ENCODE data around the gene ATRX. TPM values are rescaled to one million over a fixed set of nuclear protein-coding genes. Genes with fewer than 3 reads are reported as not detected.
"Not testable (repeated sequence)": the region's sequence is repeated elsewhere in the genome, so short reads cannot be mapped to it uniquely, and the experiment has no call there.

ATRX gene
- total and polyA plus RNA-seq, 2 donors, result 19.2 to 40.7 TPM

DNA sequence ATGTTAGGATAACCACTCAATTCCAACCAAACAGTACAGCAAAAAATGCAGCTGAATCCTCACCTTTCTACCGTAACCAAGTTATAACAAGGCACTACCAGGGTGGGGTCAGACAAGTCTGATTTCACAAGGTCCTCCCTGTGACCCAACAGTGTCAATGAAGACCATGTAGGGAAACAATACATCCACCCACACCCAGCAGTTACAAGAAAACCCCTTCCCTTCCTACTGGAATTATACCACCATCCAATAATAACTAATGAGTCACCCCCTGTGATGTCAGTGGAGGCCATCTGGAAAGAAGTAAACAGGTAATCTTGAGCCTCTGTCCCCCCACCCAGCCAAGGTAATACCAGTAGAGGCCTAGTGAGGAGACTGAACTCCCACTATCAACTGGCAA, 221.2 kb downstream of the ATRX start:
- no peak for DNase-seq (ENCODE audit: low read depth in 6 of 9, low spot score in 9 of 9)
- Histone ChIP-seq H3K4me3 (ENCODE audit: low read length in 2 of 2) (no peak overlapping the region), H3K36me3 (ENCODE audit: control insufficient read depth in 2 of 2, insufficient read depth in 2 of 2, low read length in 1 of 2) (peaks cover 0 to 4% of the 10 kb centered on the region in 2 donors), H3K4me1 (ENCODE audit: control insufficient read depth in 2 of 2, insufficient read depth in 2 of 2, low read length in 2 of 2) (no peaks in the 10 kb centered on the region), H3K9me3 (ENCODE audit: control insufficient read depth in 2 of 2, insufficient read depth in 1 of 2, low read length in 1 of 2) (no peaks in the 10 kb centered on the region), H3K27me3 (ENCODE audit: control insufficient read depth in 2 of 2, insufficient read depth in 1 of 2, low read length in 1 of 2) (no peaks in the 10 kb centered on the region), H3K27ac (ENCODE audit: low read depth in 1 of 2, low read length in 1 of 2) (no peak overlapping the region)
- 100% methylated on average over 1 of the region's 1 CpG for WGBS

DNA sequence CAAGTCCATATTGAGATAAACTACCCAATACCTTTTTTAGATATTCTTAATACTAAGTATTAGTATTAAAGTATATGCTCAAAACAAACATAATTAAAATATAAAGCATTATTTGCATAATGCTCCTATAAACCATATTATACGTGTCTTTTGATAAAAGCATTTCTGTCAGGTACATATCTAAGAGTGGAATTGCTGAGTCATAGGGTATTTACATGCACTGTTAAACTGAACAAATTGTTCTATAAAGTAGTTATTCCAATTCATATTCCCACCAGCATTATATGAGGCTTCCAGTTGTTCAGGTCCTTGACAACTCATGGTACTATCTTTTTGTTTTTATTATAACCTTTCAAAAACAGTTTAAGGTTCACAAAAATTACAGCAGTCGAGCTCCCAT, 224.6 kb downstream of the ATRX start:
- 98% methylated on average over 2 of the region's 2 CpGs for WGBS
- H3K27ac ChIP-seq (ENCODE audit: low read depth in 1 of 2, low read length in 1 of 2), result no peak overlapping the region
- no peaks in the 10 kb centered on the region for H3K4me1 ChIP-seq (ENCODE audit: control insufficient read depth in 2 of 2, insufficient read depth in 2 of 2, low read length in 2 of 2)

DNA sequence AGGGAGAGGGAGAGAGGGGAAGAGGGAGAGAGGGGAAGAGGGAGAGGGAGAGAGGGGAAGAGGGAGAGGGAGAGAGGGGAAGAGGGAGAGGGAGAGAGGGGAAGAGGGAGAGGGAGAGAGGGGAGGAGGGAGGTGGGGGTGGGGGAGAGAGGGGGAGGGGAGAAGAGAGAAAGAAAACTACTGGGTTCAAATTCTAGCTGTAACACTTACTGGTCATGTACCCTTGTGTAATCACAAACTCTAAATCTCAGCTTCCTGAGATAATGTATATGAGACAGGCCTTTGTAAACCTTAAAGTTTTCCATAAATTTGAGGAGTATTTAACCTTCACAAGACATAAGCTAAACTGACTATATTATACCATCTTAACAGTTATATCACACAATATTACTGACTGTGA, 229.7 kb downstream of the ATRX start:
- Histone ChIP-seq H3K9me3 (ENCODE audit: control insufficient read depth in 2 of 2, insufficient read depth in 1 of 2, low read length in 1 of 2) (no peaks in the 10 kb centered on the region), H3K27ac (ENCODE audit: low read depth in 1 of 2, low read length in 1 of 2) (no peak overlapping the region), H3K4me3 (ENCODE audit: low read length in 2 of 2) (no peak overlapping the region), H3K36me3 (ENCODE audit: control insufficient read depth in 2 of 2, insufficient read depth in 2 of 2, low read length in 1 of 2) (peaks cover 0 to 3% of the 10 kb centered on the region in 2 donors), H3K4me1 (ENCODE audit: control insufficient read depth in 2 of 2, insufficient read depth in 2 of 2, low read length in 2 of 2) (no peaks in the 10 kb centered on the region), H3K27me3 (ENCODE audit: control insufficient read depth in 2 of 2, insufficient read depth in 1 of 2, low read length in 1 of 2) (no peaks in the 10 kb centered on the region)
- no peak for DNase-seq (ENCODE audit: low read depth in 6 of 9, low spot score in 9 of 9)

More for the DNA sequence above, 224.6 kb downstream of the ATRX start:
- H3K4me3 ChIP-seq (ENCODE audit: low read length in 2 of 2), result no peak overlapping the region
- no peak for DNase-seq (ENCODE audit: low read depth in 6 of 9, low spot score in 9 of 9)
- H3K27me3 ChIP-seq (ENCODE audit: control insufficient read depth in 2 of 2, insufficient read depth in 1 of 2, low read length in 1 of 2), result no peaks in the 10 kb centered on the region
- H3K36me3 ChIP-seq (ENCODE audit: control insufficient read depth in 2 of 2, insufficient read depth in 2 of 2, low read length in 1 of 2), result peaks cover 0 to 6% of the 10 kb centered on the region in 2 donors
- H3K9me3 ChIP-seq (ENCODE audit: control insufficient read depth in 2 of 2, insufficient read depth in 1 of 2, low read length in 1 of 2), result no peaks in the 10 kb centered on the region

DNA sequence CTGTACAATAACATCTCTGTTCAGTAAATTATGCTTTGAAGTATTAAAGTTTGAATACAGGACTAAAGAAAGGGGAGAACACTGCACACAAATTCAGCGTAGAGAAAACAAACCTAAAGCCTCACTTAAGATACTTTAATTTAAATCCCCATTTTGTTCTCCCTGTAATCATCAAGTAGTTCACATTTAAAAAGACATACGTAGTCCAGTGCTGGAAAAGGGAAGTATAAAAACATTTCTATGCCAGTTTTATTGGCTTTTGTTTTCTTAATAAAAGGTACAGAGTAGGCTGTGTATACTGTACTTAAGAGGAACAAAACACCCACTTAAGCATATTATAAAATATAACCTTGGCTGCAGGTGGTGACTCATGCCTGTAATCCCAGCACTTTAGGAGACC, 237.3 kb downstream of the ATRX start:
- Histone ChIP-seq H3K4me3 (ENCODE audit: low read length in 2 of 2) (no peak overlapping the region), H3K4me1 (ENCODE audit: control insufficient read depth in 2 of 2, insufficient read depth in 2 of 2, low read length in 2 of 2) (no peaks in the 10 kb centered on the region), H3K27ac (ENCODE audit: low read depth in 1 of 2, low read length in 1 of 2) (no peak overlapping the region), H3K9me3 (ENCODE audit: control insufficient read depth in 2 of 2, insufficient read depth in 1 of 2, low read length in 1 of 2) (no peaks in the 10 kb centered on the region), H3K27me3 (ENCODE audit: control insufficient read depth in 2 of 2, insufficient read depth in 1 of 2, low read length in 1 of 2) (no peaks in the 10 kb centered on the region), H3K36me3 (ENCODE audit: control insufficient read depth in 2 of 2, insufficient read depth in 2 of 2, low read length in 1 of 2) (peaks cover 0 to 3% of the 10 kb centered on the region in 2 donors)
- DNase-seq (ENCODE audit: low read depth in 6 of 9, low spot score in 9 of 9), result no peak
- WGBS, result 97% methylated on average over 2 of the region's 2 CpGs

DNA sequence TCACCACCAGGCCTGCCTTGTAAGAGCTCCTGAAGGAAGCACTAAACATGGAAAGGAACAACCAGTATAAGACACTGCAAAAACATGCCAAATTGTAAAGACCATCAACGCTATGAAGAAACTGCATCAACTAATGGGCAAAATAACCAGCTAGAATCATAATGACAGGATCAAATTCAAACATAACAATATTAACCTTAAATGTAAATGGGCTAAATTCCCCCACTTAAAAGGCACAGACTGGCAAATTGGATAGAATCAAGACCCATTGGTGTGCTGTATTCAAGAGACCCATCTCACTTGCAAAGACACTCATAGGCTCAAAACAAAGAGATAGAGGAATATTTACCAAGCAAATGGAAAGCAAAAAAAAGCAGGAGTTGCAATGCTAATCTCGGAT, 246.2 kb downstream of the ATRX start:
- DNase-seq (ENCODE audit: low read depth in 6 of 9, low spot score in 9 of 9); H3K4me3 ChIP-seq (ENCODE audit: low read length in 2 of 2): not testable (repeated sequence)
- WGBS, result 99% methylated on average over 2 of the region's 2 CpGs

DNA sequence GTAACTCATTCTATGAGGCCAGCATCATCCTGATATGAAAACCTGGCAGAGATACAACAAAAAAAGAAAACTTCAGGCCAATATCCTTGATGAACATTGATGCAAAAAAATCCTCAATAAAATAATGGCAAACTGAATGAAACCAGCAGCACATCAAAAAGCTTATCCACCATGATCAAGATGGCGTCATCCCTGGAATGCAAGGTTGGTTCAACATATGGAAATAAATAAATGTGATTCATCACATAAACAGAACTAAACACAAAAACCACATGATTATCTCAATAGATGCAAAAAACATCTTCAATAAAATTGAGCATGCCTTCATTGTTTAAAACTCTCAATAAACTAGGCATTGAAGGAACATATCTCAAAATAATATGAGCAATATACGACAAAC, 254.8 kb downstream of the ATRX start:
- not testable (repeated sequence) for H3K36me3 ChIP-seq (ENCODE audit: control insufficient read depth in 2 of 2, insufficient read depth in 2 of 2, low read length in 1 of 2); H3K9me3 ChIP-seq (ENCODE audit: control insufficient read depth in 2 of 2, insufficient read depth in 1 of 2, low read length in 1 of 2); H3K27me3 ChIP-seq (ENCODE audit: control insufficient read depth in 2 of 2, insufficient read depth in 1 of 2, low read length in 1 of 2); H3K4me3 ChIP-seq (ENCODE audit: low read length in 2 of 2); DNase-seq (ENCODE audit: low read depth in 6 of 9, low spot score in 9 of 9); H3K4me1 ChIP-seq (ENCODE audit: control insufficient read depth in 2 of 2, insufficient read depth in 2 of 2, low read length in 2 of 2); H3K27ac ChIP-seq (ENCODE audit: low read depth in 1 of 2, low read length in 1 of 2)
- 98% methylated on average over 2 of the region's 2 CpGs for WGBS

More for the DNA sequence above, 246.2 kb downstream of the ATRX start:
- H3K9me3 ChIP-seq (ENCODE audit: control insufficient read depth in 2 of 2, insufficient read depth in 1 of 2, low read length in 1 of 2); H3K4me1 ChIP-seq (ENCODE audit: control insufficient read depth in 2 of 2, insufficient read depth in 2 of 2, low read length in 2 of 2); H3K27me3 ChIP-seq (ENCODE audit: control insufficient read depth in 2 of 2, insufficient read depth in 1 of 2, low read length in 1 of 2); H3K36me3 ChIP-seq (ENCODE audit: control insufficient read depth in 2 of 2, insufficient read depth in 2 of 2, low read length in 1 of 2); H3K27ac ChIP-seq (ENCODE audit: low read depth in 1 of 2, low read length in 1 of 2): not testable (repeated sequence)

DNA sequence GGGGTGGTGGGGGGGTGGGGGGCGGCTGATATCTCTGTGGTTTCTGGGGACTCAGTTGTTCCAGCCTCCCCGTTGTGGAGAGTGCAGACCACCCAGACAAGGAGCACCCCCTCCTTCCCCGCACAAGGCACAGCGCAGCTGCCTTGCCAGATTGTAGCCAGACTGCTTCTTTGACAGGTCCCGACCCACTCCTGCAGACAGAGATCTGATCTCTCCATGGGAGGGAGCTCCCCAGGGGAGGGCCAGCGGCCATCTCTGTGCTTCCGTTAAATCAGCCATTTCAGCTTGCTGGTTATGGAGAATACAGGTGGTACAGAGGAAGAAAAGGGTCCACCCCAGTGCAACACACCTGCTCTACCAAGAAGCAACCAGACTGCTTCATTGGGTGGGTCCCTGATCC, 258.0 kb downstream of the ATRX start:
- Histone ChIP-seq H3K4me1 (ENCODE audit: control insufficient read depth in 2 of 2, insufficient read depth in 2 of 2, low read length in 2 of 2) (no peaks in the 10 kb centered on the region), H3K36me3 (ENCODE audit: control insufficient read depth in 2 of 2, insufficient read depth in 2 of 2, low read length in 1 of 2) (peaks cover 2 to 4% of the 10 kb centered on the region in 2 donors), H3K27ac (ENCODE audit: low read depth in 1 of 2, low read length in 1 of 2) (no peak overlapping the region), H3K4me3 (ENCODE audit: low read length in 2 of 2) (no peak overlapping the region), H3K9me3 (ENCODE audit: control insufficient read depth in 2 of 2, insufficient read depth in 1 of 2, low read length in 1 of 2) (no peaks in the 10 kb centered on the region), H3K27me3 (ENCODE audit: control insufficient read depth in 2 of 2, insufficient read depth in 1 of 2, low read length in 1 of 2) (no peaks in the 10 kb centered on the region)
- no peak for DNase-seq (ENCODE audit: low read depth in 6 of 9, low spot score in 9 of 9)
- WGBS, result 97% methylated on average over 7 of the region's 7 CpGs

DNA sequence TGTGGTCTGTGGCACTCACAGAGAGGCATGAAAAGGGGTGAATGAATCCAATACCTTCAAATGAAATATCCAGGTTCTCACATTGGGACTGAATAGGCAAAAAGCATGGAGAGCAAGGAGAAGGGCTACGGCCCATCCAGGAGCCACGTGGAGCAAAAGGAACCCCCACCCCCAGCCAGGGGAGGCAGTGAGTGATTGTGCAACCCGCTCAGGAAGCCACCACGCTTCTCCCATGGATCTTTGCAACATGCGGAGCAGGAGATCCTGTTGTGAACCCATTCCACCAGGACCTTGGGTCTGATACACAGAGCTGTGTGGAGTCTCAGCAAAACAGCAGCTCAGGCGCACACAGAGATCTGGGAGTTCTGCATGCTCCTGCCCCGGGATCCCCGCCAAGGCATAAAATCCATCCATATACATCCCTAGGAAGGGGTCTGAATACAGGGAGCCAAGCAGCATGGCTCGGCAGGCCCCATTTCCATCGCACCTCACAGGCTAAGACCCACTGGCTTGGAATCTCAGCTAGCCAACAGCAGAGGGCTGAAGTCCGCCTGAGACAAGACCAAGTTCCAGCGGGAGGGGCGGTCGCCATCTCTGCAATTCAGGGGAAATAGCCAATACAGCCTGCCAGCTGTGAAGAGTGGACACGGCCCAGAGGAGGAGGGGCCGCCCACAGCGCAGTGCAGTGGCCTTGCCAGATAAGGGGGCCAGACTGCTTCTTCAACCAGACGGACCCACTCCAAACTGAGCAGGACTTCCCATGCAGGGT, 258.6 kb downstream of the ATRX start:
- H3K27me3 ChIP-seq (ENCODE audit: control insufficient read depth in 2 of 2, insufficient read depth in 1 of 2, low read length in 1 of 2), result no peaks in the 10 kb centered on the region
- no peaks in the 10 kb centered on the region for H3K4me1 ChIP-seq (ENCODE audit: control insufficient read depth in 2 of 2, insufficient read depth in 2 of 2, low read length in 2 of 2)
- H3K36me3 ChIP-seq (ENCODE audit: control insufficient read depth in 2 of 2, insufficient read depth in 2 of 2, low read length in 1 of 2), result peaks cover 2 to 4% of the 10 kb centered on the region in 2 donors
- no peak overlapping the region for H3K4me3 ChIP-seq (ENCODE audit: low read length in 2 of 2)
- DNase-seq (ENCODE audit: low read depth in 6 of 9, low spot score in 9 of 9), result no peak
- 95% methylated on average over 18 of the region's 18 CpGs for WGBS
- no peak overlapping the region for H3K27ac ChIP-seq (ENCODE audit: low read depth in 1 of 2, low read length in 1 of 2)
- no peaks in the 10 kb centered on the region for H3K9me3 ChIP-seq (ENCODE audit: control insufficient read depth in 2 of 2, insufficient read depth in 1 of 2, low read length in 1 of 2)

DNA sequence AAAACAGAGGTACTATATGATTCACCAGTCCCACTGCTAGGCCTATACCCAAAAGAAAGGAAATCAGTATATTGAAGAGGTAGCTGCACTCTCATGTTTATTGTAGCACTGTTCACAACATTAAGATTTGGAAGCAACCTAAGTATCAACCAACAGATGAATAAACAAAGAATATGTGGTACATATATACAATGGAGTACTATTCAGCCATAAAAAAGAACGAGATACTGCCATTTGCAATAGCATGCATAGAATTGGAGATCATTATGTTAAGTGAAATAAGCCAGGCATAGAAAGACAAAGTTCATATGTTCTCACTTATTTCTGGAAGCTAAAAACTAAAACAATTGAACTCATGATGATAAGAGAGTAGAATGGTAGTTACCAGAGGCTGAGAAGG, 266.3 kb downstream of the ATRX start:
- DNase-seq (ENCODE audit: low read depth in 6 of 9, low spot score in 9 of 9), result no peak
- Histone ChIP-seq H3K4me1 (ENCODE audit: control insufficient read depth in 2 of 2, insufficient read depth in 2 of 2, low read length in 2 of 2) (no peaks in the 10 kb centered on the region), H3K27me3 (ENCODE audit: control insufficient read depth in 2 of 2, insufficient read depth in 1 of 2, low read length in 1 of 2) (no peaks in the 10 kb centered on the region), H3K36me3 (ENCODE audit: control insufficient read depth in 2 of 2, insufficient read depth in 2 of 2, low read length in 1 of 2) (peaks cover 3 to 8% of the 10 kb centered on the region in 2 donors), H3K4me3 (ENCODE audit: low read length in 2 of 2) (no peak overlapping the region), H3K27ac (ENCODE audit: low read depth in 1 of 2, low read length in 1 of 2) (no peak overlapping the region), H3K9me3 (ENCODE audit: control insufficient read depth in 2 of 2, insufficient read depth in 1 of 2, low read length in 1 of 2) (no peaks in the 10 kb centered on the region)
- WGBS, result 95% methylated on average over 1 of the region's 1 CpG
